GM19395 (cell line): Measurements from ENCODE around the gene FBN3.

Experiments used
- ATAC-seq: cut with Tn5 transposase; IDR thresholded peaks from one replicate; pipeline ENCODE4 v1.9.1; 2021; ENCODE audit warnings: mild to moderate bottlenecking, moderate library complexity; ENCODE audit not compliant: unreplicated experiment

The FBN3 gene

DNA sequence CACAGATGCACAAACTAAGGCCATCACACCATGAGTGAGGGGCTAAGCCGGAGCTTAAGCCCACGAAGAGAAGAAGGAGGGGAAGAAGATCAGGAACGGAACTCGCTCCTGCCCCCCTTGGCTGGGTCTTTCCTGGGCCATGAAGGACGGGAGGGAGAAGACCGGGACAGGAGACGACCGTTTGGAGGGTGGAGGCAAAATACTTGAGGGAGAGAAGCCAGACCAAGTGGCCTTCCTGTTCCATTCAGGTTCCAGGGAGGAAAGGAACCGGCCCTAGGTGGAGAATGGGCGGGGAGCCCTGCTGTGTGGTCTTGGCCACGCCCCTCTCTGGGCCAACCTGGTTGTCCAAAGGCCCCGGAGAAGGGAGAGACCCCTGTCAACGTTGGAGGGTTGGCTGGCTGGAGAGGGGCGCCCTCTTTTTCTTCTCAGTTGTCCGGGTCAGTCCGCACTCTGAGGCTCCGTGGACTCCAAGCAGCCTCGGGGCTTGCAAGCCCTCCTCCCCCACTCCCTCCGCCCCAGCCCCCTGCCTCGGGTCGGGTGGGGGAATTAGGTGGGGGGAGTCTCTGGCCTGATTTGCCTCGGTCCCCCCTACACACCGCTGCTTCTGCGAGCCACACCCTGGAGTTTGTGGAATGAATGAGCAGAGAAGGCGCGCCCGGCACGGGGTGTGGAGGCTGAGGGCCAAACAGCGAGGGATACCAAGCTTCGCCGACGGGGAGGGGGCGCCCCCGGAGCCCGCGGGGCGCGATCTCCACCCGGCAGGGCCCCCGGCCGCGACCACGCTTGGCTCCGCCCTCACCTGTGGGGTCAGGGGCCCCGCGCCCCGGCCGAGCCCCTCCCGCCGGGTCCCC is 757 bp downstream of the FBN3 start:
- no peak for ATAC-seq

DNA sequence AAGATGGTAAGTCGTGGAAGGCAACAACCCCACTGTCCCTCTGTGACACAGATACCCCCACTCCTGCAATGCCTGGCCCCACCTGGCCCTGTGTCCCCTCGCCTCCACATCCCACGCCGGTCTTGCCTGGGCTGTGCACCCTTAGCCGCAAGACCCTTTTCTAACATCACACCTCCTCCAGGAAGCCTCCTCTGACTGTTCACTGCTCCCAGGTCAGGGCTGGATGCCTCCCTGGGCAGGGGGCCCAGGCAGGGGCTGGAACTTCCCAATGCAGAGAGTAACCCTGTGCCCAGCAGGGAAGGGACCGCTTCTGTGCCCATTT is 1.3 kb downstream of the FBN3 start:
- ATAC-seq, result no peak

- ATAC-seq, result no peak
Measured at GRCh38 chr19:8147582-8147978, 1.8 kb downstream of the FBN3 start.

DNA sequence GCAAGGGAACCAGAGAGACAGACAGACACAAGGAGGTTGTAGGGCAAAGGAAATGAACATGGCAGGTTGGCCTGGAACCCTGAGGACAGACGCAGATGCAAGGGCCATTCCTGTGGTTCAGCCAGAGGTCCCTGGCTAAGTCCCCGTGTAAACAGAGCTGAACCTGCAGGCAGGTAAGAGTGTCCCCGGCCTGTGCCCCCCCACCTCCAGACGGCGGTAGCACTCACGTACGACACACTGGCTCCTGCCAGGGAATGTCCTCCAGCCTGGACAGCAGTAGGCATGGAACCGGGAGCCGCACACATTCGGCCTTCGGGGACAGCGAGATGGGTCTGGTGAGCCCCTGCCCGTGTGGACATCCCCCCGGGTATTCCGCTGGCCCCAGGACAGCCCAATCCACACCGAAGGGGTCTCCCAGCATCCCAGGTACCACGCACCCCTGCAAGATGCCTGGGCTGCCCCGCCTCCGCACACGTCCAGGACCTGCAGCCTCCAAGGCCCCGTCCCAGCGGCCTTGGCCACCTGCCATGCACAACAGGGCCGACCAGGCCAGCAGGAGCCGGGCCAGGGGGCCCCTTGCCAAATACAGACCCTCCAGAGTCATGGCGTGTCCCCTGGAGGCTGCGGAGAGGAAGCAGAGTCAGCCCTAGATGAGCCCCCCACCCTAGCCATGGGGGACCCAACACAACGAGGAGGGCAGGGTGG is 2.4 kb downstream of the FBN3 start:
- ATAC-seq, result no peak

GRCh38 chr19:8144273-8144995 is 5.0 kb downstream of the FBN3 start:
- ATAC-seq, result no peak

DNA sequence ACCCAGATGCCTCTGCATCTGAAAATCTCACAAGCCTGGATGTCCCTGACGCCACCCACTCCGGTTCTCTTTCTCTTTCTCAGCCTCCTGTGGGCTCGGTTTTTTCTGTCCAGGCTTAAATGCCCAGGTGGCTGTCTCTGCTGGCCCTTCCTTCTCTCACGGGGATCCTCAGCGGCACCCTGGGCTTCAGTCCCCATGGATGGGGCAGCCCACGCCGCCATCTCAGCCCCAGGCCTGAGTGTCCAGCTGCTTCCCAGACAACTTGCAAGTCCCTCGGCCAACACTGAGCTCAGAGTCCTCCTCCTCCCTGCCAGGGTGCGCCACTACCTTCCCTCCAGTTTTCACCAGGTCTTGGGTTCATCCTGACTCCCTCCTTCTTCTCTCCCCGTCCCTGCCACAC is 6.4 kb downstream of the FBN3 start:
- ATAC-seq, result no peak

GRCh38 chr19:8142513-8142900 is 6.9 kb downstream of the FBN3 start:
- no peak for ATAC-seq

DNA sequence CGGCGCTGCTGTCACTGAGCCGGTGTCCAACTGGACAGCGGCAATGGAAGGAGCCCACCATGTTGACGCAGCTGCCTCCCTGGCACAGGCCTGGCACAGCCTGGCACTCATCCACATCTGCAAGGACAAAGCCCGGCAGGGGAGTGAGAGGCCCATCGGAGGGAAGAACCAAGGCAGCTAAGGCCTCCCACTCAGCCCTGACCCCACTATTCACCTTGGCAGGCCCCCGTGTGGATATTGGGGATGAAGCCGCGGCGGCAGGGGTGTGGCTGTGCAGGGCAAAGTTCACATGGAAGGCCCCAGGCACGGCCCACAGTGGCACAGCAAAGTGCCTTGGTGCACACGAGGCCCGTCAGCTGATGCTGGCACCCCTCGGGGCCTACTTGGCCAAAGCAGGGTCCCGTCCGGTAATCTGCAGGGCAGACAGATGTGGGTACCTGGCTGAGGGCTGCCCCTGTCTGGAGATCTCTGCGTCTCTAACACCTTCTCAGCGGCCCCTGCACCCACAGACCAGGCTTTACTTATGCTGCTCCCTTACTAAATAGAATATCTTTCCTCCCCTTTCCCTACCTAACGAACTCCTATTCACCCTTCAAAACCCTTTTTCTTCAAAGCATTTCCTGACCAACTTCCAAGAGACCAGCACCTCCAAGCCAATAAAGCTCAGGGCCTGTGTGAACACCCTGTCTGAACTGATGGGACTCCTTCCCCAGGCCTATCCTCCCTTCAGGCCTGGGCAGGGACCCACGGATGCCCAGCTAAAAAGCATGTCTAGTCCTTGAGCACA is 7.5 kb downstream of the FBN3 start:
- no peak for ATAC-seq

DNA sequence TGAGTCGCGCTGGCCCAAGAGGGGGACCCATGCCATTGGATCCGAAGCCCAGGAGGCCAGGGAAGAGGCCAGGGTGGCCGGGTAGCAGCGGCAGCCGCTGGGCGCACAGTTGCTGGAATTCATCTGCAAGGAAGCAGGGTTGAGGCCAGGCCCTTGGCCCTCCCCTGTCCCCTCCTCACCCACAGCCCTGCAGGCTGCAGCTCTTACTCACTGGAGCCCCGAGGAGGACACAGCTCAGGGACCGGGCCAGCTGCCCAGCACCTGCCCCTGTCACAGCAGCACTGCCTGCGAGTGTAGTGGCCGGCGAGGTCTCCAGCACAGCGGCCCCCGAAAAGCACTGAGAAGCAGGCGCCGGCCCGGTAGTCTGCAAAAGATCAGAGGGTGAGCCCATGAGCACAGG is 11.2 kb downstream of the FBN3 start:
- no peak for ATAC-seq

GRCh38 chr19:8137425-8137824 is 12.0 kb downstream of the FBN3 start:
- ATAC-seq, result no peak

- no peak for ATAC-seq
Measured at GRCh38 chr19:8135946-8136618, 13.3 kb downstream of the FBN3 start.

DNA sequence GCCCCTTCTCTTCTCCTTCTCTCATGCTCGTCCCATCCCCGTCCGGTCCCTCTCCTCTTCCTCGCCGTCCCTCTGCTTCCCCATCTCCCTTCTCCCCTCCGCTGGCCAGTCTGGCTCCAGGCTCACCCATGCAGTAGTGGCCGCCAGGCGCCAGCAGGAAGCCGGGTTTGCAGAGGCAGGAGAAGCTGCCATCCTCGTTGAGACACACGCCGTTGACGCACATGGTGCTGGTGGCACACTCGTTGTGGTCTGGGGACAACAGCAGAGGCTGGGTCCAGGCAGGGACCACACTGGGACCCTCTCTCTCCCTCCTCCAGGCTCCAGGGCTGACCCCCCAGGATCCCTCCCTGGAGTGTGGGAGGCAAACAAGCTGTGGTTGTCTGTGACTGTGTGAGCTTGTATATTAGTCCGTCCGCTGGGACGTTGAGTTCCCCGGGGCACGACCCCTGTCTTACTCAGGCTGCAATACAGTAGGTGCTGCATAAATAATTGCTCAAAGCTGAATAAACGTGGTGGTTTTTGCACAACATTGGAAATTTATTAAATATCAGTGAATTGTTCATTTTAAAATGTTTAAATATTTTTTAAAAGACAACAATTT is 16.4 kb downstream of the FBN3 start:
- no peak for ATAC-seq

- ATAC-seq, result no peak
Measured at GRCh38 chr19:8131517-8131916, 17.9 kb downstream of the FBN3 start.

GRCh38 chr19:8129061-8129618 is 20.3 kb downstream of the FBN3 start:
- ATAC-seq, result no peak

DNA sequence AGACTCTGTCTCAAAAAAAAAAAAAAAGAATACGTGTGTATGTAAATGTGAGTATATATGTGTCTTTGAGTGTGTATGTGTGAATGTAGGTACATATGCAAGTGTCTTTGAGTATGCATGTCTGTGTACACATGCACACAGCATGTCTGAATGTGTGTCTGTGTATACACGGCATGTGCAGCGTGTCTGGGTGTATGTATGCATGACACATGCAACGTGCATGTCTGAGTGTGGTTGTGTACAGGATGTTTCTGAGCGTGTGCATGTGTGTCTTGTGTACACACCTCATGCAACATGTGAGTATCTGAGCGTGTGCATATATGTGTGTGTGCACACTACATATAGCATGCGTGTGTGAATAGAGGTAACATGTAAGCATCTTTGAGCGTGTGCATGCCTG is 20.8 kb downstream of the FBN3 start:
- no peak for ATAC-seq

- no peak for ATAC-seq
Measured at GRCh38 chr19:8127311-8127710, 22.1 kb downstream of the FBN3 start.

DNA sequence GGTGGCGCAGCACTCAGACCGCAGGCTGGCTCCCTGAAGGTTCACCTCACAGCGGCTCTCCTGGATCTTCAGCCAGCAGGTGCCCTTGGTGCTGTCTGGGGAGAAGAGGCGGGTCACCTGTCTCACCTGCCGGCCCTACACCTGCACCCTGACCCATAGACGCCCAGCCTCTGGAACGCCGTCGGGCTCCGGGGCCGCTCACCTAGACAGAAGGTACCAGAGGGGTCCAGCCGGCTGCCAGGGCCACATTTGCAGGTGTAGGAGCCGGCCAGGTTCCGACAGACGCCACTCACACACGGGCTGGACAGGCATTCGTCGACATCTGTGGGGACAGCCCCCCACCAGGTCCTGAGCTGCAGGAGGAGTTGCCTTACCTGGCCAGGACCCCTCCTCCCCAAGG is 22.9 kb downstream of the FBN3 start:
- ATAC-seq, result no peak

DNA sequence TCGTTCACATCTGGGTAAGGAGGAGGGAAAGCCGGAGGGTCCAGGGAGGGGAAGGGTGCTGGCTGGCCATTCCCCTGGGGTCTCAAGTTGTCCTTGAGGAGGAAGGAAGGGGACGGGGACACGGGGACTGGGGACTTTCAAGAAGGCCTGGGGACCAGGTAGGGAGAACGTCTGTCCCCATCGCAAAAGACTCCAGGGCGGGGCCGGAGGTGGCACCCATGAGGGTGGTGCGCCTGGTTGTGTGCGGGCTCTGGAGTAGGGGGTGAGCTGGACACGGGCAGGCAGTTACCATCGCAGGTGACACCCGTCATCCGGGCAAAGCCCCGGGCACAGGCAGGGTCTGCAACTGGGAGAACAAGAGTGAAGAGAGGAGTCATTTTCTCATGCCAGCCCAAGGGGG is 23.4 kb downstream of the FBN3 start:
- no peak for ATAC-seq

DNA sequence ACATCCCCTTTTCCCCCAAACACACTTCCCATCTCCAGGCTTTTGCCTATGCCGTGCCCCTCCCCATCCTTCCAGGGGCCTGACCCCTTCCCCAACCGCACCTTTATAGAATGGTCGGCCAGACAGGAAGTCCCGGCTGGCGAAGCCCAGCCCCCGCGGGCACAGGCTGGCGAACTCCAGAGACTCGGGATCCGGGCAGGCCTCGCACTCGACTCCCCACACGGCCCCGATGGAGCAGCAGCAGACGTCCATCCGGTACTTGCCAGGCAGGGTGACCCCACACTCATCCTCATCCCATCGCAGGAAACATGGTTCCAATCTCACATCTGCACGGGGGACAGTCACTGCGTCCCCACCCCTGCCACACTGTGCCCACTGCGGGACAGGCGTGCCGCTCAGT is 25.7 kb downstream of the FBN3 start:
- no peak for ATAC-seq
